ENCODE data around the gene ARSK.

ARSK gene

GRCh38 chr5:95624368-95624767 lies 69.5 kb downstream of the ARSK start:
- CTCF ChIA-PET: interaction anchor here (0.7 to 5.2 kb wide), 2 partner anchors 19 to 276 kb away, joined by 3 to 42 read pairs; no protein-coding TSS in a partner anchor
- no peak for TF ChIP-seq CTCF (IDR thresholded peaks at IDR 0.05; ENCODE audit: control extremely low read depth, extremely low read depth, low read depth, missing control alignments)
- DNase-seq (ENCODE audit: extremely low spot score): no peak
- POLR2A ChIA-PET: no interaction called here

GRCh38 chr5:95626701-95627100 lies 71.8 kb downstream of the ARSK start:
- no peak for DNase-seq (ENCODE audit: extremely low spot score)
- ChIA-PET POLR2A (no interaction called here), CTCF (interaction anchor here (1.2 to 1.4 kb wide), 2 partner anchors 9 to 17 kb away, joined by 3 read pairs; no protein-coding TSS in a partner anchor)
- no peak for TF ChIP-seq CTCF (IDR thresholded peaks at IDR 0.05; ENCODE audit: control extremely low read depth, extremely low read depth, low read depth, missing control alignments)

- POLR2A ChIA-PET: no interaction called here
- TF ChIP-seq CTCF (IDR thresholded peaks at IDR 0.05; ENCODE audit: control extremely low read depth, extremely low read depth, low read depth, missing control alignments): no peak
- DNase-seq (ENCODE audit: extremely low spot score): no peak
- CTCF ChIA-PET: interaction anchor here (1.0 to 2.3 kb wide), 4 partner anchors 9 to 36 kb away, joined by 3 to 7 read pairs (median 4); no protein-coding TSS in a partner anchor
Measured at GRCh38 chr5:95627971-95628810, 73.3 kb downstream of the ARSK start.

- CTCF ChIA-PET: interaction anchor here (1.8 to 2.3 kb wide), 2 partner anchors 10 to 15 kb away, joined by 4 to 7 read pairs; no protein-coding TSS in a partner anchor
- TF ChIP-seq CTCF (IDR thresholded peaks at IDR 0.05; ENCODE audit: control extremely low read depth, extremely low read depth, low read depth, missing control alignments): no peak
- POLR2A ChIA-PET: no interaction called here
- DNase-seq (ENCODE audit: extremely low spot score): no peak
Measured at GRCh38 chr5:95628933-95629332, 74.0 kb downstream of the ARSK start.

GRCh38 chr5:95630394-95630917 lies 75.6 kb downstream of the ARSK start:
- no peak for TF ChIP-seq CTCF (IDR thresholded peaks at IDR 0.05; ENCODE audit: control extremely low read depth, extremely low read depth, low read depth, missing control alignments)
- no peak for DNase-seq (ENCODE audit: extremely low spot score)
- POLR2A ChIA-PET: no interaction called here
- CTCF ChIA-PET: interaction anchor here (1.2 to 2.8 kb wide), 5 partner anchors 7 to 151 kb away, joined by 4 to 14 read pairs (median 7); no protein-coding TSS in a partner anchor

GRCh38 chr5:95631255-95631958 lies 76.5 kb downstream of the ARSK start:
- CTCF ChIA-PET: interaction anchor here (1.0 to 2.8 kb wide), 8 partner anchors 8 to 150 kb away, joined by 3 to 14 read pairs (median 6); partner anchors contain the start of gene RFESD
- POLR2A ChIA-PET: interaction anchor here (0.6 kb wide), 1 partner anchor 871 kb away, joined by 8 read pairs; no protein-coding TSS in a partner anchor
- TF ChIP-seq CTCF (IDR thresholded peaks at IDR 0.05; ENCODE audit: control extremely low read depth, extremely low read depth, low read depth, missing control alignments): no peak
- no peak for DNase-seq (ENCODE audit: extremely low spot score)

Data from GM10248 (cell line).